ENCODE data around the gene GLOD5. TPM values are rescaled to one million over a fixed set of nuclear protein-coding genes. Genes with fewer than 3 reads are reported as not detected.

Gene GLOD5
- total and polyA plus RNA-seq, 2 experiments from 2014 or later, result not detected

- Histone ChIP-seq H3K4me3 (no peak overlapping the region), H3K27me3 (no peaks in the 10 kb centered on the region), H3K4me1 (ENCODE audit: low read depth) (no peaks in the 10 kb centered on the region), H3K27ac (no peak overlapping the region), H3K9me3 (ENCODE audit: low read depth) (no peaks in the 10 kb centered on the region), H3K36me3 (no peaks in the 10 kb centered on the region)
- DNase-seq (ENCODE audit: low read depth in 1 of 2, low spot score in 1 of 2), result no peak
- no peak for TF ChIP-seq CTCF (IDR thresholded peaks at IDR 0.05; ENCODE audit: low read depth, low read length)
These were observed 45.6 kb upstream of the GLOD5 start for GRCh38 chrX:48715876-48716502.

- no peak overlapping the region for H3K4me3 ChIP-seq
- H3K4me1 ChIP-seq (ENCODE audit: low read depth), result no peaks in the 10 kb centered on the region
- no peaks in the 10 kb centered on the region for H3K36me3 ChIP-seq
- H3K9me3 ChIP-seq (ENCODE audit: low read depth), result no peaks in the 10 kb centered on the region
- H3K27me3 ChIP-seq, result no peaks in the 10 kb centered on the region
- DNase-seq (ENCODE audit: low read depth in 1 of 2, low spot score in 1 of 2), result no peak
- no peak overlapping the region for H3K27ac ChIP-seq
- no peak for TF ChIP-seq CTCF (IDR thresholded peaks at IDR 0.05; ENCODE audit: low read depth, low read length)
These were observed 41.6 kb upstream of the GLOD5 start for GRCh38 chrX:48719958-48720357.

GRCh38 chrX:48720577-48721250 is 40.8 kb upstream of the GLOD5 start:
- Histone ChIP-seq H3K27me3 (no peaks in the 10 kb centered on the region), H3K27ac (no peak overlapping the region), H3K4me3 (no peak overlapping the region), H3K4me1 (ENCODE audit: low read depth) (no peaks in the 10 kb centered on the region), H3K9me3 (ENCODE audit: low read depth) (no peaks in the 10 kb centered on the region), H3K36me3 (no peaks in the 10 kb centered on the region)
- no peak for DNase-seq (ENCODE audit: low read depth in 1 of 2, low spot score in 1 of 2)
- no peak for TF ChIP-seq CTCF (IDR thresholded peaks at IDR 0.05; ENCODE audit: low read depth, low read length)

- no peak for DNase-seq (ENCODE audit: low read depth in 1 of 2, low spot score in 1 of 2)
- H3K4me1 ChIP-seq (ENCODE audit: low read depth), result no peaks in the 10 kb centered on the region
- TF ChIP-seq CTCF (IDR thresholded peaks at IDR 0.05; ENCODE audit: low read depth, low read length), result no peak
- H3K4me3 ChIP-seq, result no peak overlapping the region
- H3K36me3 ChIP-seq, result no peaks in the 10 kb centered on the region
- H3K9me3 ChIP-seq (ENCODE audit: low read depth), result no peaks in the 10 kb centered on the region
- H3K27ac ChIP-seq, result no peak overlapping the region
- no peaks in the 10 kb centered on the region for H3K27me3 ChIP-seq
These were observed 39.6 kb upstream of the GLOD5 start for GRCh38 chrX:48721916-48722315.

- H3K4me1 ChIP-seq (ENCODE audit: low read depth), result no peaks in the 10 kb centered on the region
- no peak for TF ChIP-seq CTCF (IDR thresholded peaks at IDR 0.05; ENCODE audit: low read depth, low read length)
- no peaks in the 10 kb centered on the region for H3K9me3 ChIP-seq (ENCODE audit: low read depth)
- H3K36me3 ChIP-seq, result no peaks in the 10 kb centered on the region
- no peak overlapping the region for H3K27ac ChIP-seq
- H3K27me3 ChIP-seq, result no peaks in the 10 kb centered on the region
- DNase-seq (ENCODE audit: low read depth in 1 of 2, low spot score in 1 of 2), result no peak
- no peak overlapping the region for H3K4me3 ChIP-seq
These were observed 35.0 kb upstream of the GLOD5 start for GRCh38 chrX:48726596-48726995.
